HG02763 (cell line): Measurements from ENCODE around the gene MAML3.

Experiments used
- ATAC-seq: cut with Tn5 transposase; IDR thresholded peaks from one replicate; pipeline ENCODE4 v1.9.1; 2021; ENCODE audit warnings: mild to moderate bottlenecking, moderate library complexity; ENCODE audit not compliant: unreplicated experiment

MAML3 gene

GRCh38 chr4:139851133-139851532, 302.9 kb downstream of the MAML3 start:
- ATAC-seq, result no peak

- ATAC-seq, result no peak
These were observed 304.8 kb downstream of the MAML3 start for GRCh38 chr4:139849219-139849618.

GRCh38 chr4:139848028-139848427, 306.0 kb downstream of the MAML3 start:
- no peak for ATAC-seq

- no peak for ATAC-seq
These were observed 306.4 kb downstream of the MAML3 start for GRCh38 chr4:139847602-139848001.

- no peak for ATAC-seq
These were observed 307.2 kb downstream of the MAML3 start for GRCh38 chr4:139846766-139847165.

GRCh38 chr4:139845453-139846093, 308.4 kb downstream of the MAML3 start:
- ATAC-seq, result no peak

- no peak for ATAC-seq
These were observed 309.4 kb downstream of the MAML3 start for GRCh38 chr4:139844459-139845036.

GRCh38 chr4:139844057-139844456, 309.9 kb downstream of the MAML3 start:
- ATAC-seq, result no peak

- ATAC-seq, result no peak
These were observed 310.3 kb downstream of the MAML3 start for GRCh38 chr4:139843641-139844040.

GRCh38 chr4:139841464-139842195, 312.4 kb downstream of the MAML3 start:
- ATAC-seq, result no peak

GRCh38 chr4:139840773-139841172, 313.2 kb downstream of the MAML3 start:
- ATAC-seq, result no peak

GRCh38 chr4:139839403-139840031, 314.5 kb downstream of the MAML3 start:
- ATAC-seq, result no peak

- ATAC-seq, result no peak
These were observed 315.2 kb downstream of the MAML3 start for GRCh38 chr4:139838811-139839210.

- no peak for ATAC-seq
These were observed 319.0 kb downstream of the MAML3 start for GRCh38 chr4:139834981-139835391.

- ATAC-seq, result no peak
These were observed 319.7 kb downstream of the MAML3 start for GRCh38 chr4:139834226-139834662.

- ATAC-seq, result no peak
These were observed 320.7 kb downstream of the MAML3 start for GRCh38 chr4:139833151-139833910.

- no peak for ATAC-seq
These were observed 324.9 kb downstream of the MAML3 start for GRCh38 chr4:139828966-139829664.

GRCh38 chr4:139826426-139826825, 327.6 kb downstream of the MAML3 start:
- no peak for ATAC-seq

GRCh38 chr4:139825523-139826014, 328.4 kb downstream of the MAML3 start:
- ATAC-seq, result no peak

- ATAC-seq, result no peak
These were observed 329.0 kb downstream of the MAML3 start for GRCh38 chr4:139824882-139825522.
